ENCODE results near the gene RASSF7.

The RASSF7 gene

DNA sequence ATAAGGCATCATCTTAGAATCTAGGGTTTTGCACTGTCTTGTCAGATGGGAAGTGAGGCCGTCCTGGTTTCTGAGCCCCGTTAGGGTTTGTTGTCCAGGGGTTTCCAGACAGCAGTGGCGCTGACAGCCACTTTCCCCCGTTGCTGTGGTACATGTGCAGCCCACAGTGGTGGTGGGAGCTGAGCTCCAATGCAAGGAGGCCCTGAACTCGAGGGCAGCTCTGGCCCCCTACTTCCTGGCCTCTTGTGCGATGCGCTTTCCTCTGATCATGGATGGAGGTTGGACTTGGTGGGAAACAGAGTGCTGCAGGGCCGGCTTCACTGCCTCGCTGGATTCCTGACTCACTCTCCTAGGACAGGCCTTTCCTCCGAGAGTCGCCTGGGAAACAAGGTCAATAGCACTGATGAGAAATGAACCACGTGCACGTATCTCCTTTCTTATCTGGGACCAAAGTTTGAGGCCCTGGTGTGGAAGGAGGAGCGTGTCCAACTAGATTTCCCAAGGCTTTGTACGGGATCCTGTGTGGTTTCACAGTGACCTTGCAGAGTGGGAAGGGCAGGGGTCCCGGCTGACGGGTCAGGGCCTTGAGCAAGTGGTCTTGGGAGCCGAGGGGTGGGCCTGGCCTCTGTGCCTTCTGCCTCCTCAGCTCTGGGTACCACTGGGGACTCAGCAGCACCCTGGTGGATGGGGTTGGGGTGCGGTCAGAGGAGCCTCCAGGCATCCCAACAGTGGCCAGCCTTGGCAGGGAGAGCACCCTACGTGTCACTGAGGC lies 19.2 kb downstream of the RASSF7 start:
- DNase-seq (ENCODE audit: extremely low read depth in 1 of 2, low read depth in 1 of 2) = no peak

DNA sequence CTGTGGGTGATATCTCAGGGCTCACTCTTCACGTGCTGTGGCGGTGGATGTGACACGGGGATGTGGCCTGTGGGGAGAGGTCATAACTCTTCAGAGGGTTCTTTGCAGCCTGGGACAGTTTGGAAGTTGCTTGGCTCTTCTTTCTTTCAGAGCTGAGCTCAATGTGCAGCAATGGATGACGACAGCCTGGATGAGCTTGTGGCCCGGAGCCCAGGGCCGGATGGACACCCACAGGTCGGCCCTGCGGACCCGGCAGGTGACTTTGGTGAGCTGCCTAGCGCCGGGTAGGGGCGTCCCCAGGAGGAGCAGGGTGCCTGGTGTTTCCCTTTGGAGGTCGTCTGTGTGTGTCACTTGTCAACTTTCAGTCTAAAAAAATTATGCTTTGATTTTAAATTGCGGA lies 20.6 kb downstream of the RASSF7 start:
- no peak for DNase-seq (ENCODE audit: extremely low read depth in 1 of 2, low read depth in 1 of 2)

DNA sequence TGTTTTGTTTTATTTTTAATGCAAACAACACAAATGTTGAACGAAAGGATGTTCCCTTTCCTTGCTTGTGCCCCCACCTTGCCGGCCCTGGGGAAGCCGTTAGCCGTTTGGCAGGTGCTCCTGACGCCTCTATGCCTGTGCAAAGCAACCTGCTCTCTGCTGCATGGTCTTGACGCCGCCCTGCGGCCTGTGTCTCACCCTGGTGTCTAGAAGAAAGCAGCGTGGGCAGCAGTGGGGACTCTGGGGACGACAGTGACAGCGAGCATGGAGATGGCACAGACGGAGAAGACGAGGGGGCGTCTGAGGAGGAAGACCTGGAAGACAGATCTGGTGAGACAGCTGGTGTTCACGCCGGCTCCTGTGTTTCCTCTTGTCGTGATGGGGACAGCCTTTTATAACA lies 21.0 kb downstream of the RASSF7 start:
- DNase-seq (ENCODE audit: extremely low read depth in 1 of 2, low read depth in 1 of 2) = no peak

DNA sequence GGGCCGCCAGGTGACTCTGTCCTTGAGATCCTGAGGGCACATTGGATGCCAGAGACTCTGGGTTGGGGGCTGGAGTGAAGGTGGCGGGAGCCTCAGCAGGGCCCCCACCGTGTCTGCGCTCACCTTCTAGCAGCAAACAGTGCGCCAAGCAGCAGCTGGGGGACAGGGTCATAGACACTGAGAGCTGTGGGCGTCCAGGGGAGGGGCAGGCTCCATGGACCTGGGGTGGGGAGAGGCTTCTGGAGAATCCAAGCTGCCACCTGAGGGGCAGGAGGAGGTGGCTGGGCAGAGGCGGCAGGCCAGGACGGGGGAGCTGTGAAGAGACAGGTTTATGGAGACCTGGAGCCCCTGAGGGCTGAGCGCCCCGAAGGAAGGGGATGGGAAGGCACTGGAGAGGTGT lies 23.5 kb downstream of the RASSF7 start:
- DNase-seq (ENCODE audit: extremely low read depth in 1 of 2, low read depth in 1 of 2) = no peak

DNA sequence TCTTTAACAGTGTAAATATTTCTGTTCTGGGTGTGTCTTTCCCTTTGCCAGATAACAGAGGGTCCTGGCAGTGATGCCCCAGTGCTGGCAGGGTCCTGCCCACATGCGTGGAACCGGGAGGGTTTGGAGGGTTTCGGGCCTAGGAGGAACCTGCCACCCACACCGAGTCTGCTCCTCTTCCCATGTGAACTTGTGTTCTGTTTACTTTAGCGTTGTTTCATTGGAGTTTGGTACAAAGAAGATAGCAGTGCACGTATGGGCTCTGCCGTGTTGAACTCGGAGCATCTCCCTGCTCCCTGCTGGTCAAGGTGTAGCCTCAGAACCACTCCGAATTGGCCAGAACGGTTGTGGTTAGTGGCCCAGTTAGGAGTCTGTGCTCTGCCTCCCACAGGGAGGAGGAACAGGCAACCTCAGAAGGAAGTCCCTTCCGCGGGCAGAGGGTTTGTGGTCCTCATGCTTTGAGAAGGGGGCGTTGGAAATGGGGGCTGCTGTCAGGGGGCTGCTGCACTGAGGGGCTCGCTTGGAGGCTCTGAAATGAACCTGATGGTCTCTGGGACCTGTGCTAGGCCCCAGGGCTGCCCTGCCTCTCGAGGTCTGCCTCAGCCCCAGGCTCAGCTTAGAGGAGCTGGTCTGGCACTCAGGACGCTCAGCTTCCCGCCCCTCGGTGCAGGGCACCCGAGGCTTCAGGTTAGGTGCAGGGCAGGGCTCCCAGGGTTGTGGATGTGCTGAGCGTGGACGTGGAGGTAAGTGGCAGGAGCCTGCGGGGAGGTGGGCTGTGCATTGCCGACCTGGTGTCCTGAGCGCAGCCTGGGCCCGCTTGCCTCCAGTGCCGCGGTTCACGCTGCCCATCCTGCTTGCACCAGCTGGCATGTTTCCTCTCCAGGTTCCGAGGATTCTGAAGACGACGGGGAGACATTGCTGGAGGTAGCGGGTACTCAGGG lies 25.9 kb downstream of the RASSF7 start:
- DNase-seq (ENCODE audit: extremely low read depth in 1 of 2, low read depth in 1 of 2) = no peak

DNA sequence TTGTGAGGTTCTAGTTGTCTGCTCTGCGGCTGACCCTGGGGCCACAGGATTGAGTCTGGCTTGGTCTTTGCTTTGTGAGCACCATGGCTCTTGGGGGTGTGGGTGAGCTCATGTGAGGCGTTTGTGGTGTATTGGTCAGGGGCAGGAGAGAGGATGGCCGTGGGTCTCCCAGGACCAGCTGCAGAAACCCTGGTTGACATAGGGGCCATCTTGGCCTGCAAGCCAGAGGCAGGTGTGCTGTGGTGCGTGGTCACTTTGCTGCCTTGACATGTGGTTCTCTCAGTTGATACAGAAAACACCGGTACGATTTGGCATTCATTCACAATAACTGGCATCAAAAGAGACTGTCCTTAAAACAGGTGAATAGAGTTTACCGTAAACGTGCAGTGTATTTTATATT lies 26.8 kb downstream of the RASSF7 start:
- no peak for DNase-seq (ENCODE audit: extremely low read depth in 1 of 2, low read depth in 1 of 2)

DNA sequence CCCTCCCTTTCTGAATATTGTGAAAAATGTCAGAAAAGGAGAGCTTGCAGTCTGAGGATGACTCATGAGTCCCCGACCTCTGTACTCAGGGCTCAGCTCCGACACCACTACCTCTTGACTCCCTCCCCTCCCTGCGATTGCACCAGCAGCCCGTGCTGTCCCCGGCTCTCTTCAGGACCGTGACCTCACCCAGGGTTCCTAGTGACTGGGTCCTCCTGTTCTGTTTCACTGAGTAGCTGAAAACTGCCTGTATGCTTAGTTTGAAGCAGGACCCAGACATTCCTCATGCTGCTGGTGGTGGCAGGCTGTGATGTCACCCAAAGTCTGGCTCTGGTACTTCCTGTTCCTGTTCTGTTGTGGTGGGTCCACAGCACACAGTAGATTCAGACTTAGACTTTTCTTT lies 27.2 kb downstream of the RASSF7 start:
- DNase-seq (ENCODE audit: extremely low read depth in 1 of 2, low read depth in 1 of 2) = peak; percentile 34 to 84

DNA sequence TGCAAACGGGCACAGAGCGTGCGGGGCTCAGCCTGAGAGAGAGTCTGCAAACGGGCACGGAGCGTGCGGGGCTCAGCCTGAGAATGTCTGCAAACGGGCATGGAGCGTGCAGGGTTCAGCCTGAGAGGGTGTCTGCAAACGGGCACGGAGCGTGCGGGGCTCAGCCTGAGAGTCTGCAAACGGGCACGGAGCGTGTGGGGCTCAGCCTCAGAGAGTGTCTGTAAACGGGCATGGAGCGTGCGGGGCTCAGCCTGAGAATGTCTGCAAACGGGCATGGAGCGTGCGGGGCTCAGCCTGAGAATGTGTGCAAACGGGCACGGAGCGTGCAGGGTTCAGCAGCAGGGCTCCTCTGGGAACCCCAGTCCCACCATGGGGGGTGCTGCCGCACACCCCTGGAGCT lies 29.0 kb downstream of the RASSF7 start:
- DNase-seq (ENCODE audit: extremely low read depth in 1 of 2, low read depth in 1 of 2) = no peak

DNA sequence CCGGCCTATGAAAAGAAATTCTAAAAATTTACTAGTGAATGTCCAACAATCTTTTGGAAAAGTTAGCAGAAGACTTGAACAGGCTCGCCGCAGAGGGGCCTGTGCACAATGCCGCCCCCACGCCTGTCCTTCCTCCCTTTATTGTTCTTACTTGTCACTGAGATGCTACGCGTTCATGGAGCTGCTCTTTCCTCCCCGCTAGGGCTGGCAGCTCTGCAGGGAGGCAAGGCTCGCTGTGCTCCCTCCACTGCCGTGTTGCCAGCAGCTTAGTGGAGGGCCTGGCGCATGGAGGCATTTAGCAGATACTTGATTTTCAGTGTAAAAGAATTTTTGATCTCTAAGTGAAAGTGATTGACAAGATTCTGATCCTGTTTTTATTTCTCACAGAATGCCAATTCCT lies 30.2 kb downstream of the RASSF7 start:
- no peak for DNase-seq (ENCODE audit: extremely low read depth in 1 of 2, low read depth in 1 of 2)

DNA sequence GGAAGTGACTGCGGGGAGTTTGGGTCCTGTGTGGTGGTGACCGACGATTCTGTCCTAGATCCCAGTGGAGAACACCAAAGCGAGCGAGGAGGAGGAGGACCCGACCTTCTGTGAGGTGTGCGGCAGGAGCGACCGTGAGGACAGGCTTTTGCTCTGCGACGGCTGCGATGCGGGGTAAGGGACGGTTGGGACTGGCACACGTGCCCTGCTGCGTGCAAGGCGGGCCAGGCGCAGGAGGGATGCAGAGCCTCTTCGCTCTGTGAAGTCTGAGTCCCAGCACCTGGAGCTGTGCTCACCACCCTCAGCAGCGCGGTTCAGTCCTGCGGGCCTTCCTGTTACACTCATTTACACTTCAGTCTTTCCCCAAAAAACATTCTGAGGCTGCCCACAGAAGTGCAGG lies 31.7 kb downstream of the RASSF7 start:
- no peak for DNase-seq (ENCODE audit: extremely low read depth in 1 of 2, low read depth in 1 of 2)

DNA sequence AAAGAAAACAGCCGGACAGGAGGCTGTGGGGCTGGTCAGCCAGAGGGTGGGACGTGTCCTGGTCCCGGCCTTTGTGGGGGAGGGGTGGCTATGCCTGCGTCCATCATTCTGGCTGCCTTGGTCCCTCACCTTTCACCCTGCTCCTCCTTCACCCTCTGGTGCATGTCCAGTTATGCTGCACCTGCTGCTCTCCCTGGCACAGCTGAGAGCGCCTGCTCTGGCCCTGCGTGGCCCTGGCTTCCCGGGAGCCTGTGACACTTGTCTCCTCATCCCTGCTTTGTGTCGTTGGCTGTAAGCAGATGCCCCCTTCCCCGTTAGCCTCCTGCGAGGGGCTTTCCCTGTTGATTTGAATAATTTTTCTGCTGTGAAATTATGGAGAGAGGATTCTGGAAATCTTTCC lies 32.1 kb downstream of the RASSF7 start:
- DNase-seq (ENCODE audit: extremely low read depth in 1 of 2, low read depth in 1 of 2) = no peak

DNA sequence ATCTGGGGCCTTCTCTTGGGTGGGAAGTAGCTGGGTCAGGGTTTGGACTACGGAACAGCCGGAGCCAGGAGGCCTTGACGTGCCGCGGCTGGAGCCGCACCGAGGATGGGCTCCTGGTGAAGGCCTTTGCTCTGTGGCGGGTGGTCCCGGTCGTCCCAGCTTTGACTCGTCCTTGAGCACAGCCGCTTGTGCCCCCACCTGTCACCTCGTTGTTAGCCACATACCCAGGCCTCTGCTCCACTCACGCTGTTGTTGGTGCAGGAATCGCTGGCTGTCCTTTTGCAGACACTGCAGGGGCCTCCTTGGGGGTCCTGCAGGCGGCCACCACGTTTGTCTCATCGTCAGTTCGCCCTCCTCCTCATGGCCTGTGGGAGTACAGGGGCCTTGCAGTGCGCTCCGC lies 32.6 kb downstream of the RASSF7 start:
- DNase-seq (ENCODE audit: extremely low read depth in 1 of 2, low read depth in 1 of 2) = no peak

DNA sequence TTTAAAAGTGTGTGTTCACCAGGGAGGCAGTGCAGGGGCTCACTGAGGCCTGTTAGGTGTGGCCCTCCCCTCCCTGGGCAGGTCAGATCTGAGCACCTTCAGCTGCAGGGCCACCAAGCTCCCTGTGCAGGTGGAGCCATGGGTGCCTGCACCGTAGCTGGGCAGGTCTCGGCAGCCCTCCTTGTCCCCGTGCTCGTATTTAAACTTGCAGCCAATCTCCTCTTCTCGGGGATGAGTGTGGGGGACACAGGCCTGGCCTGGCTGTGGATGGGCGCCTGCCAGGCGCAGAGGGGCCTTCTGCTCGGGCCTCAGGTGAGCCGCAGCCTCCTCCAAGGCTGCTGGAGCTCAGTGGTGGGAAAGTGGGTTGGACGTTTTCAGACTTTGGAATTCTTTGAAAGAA lies 34.6 kb downstream of the RASSF7 start:
- no peak for DNase-seq (ENCODE audit: extremely low read depth in 1 of 2, low read depth in 1 of 2)

DNA sequence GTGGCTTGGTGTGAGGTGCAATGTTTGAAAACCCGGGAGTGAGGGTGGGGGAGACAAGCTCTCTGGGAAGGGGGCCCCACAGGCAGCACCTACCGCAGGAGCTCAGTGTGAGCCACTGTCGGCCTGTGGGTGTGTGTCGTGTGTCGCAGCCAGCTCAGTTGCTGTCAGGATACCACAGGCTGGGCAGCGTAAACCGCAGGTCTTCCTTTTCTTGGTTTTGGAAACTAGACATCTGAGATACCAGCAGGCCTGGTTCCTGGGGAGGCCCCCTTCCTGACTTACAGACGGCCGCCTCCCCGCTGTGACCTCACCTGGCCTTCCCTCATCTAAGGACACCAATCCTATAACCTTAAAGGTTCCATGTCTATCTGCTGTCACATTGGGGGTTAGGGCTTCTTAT lies 35.6 kb downstream of the RASSF7 start:
- no peak for DNase-seq (ENCODE audit: extremely low read depth in 1 of 2, low read depth in 1 of 2)

DNA sequence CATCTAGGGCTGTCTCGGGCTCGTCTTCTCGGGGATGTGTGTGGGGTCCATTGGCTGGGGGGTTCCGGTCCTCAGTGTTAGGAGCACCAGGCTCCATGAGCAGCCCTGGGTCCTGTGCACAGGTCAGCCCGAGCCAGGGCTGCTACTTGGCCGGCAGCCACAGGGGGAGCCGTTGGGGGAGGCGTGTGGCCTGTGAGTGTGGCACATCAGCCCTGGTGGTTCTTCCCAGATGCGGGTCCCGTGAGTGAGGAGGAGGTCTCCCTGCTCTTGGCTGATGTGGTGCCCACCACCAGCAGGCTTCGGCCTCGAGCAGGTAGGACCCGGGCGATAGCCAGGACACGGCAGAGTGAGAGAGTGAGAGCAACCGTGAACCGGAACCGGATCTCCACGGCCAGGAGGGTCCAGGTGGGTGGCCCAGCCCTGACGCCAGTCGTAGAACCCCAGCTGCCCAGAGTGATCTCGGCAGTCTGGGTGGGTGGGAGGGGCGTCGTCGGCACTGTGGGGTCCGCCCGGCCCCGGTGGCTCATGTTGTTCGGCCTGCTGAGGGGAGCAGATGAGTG lies 36.5 kb downstream of the RASSF7 start:
- DNase-seq (ENCODE audit: extremely low read depth in 1 of 2, low read depth in 1 of 2) = no peak

DNA sequence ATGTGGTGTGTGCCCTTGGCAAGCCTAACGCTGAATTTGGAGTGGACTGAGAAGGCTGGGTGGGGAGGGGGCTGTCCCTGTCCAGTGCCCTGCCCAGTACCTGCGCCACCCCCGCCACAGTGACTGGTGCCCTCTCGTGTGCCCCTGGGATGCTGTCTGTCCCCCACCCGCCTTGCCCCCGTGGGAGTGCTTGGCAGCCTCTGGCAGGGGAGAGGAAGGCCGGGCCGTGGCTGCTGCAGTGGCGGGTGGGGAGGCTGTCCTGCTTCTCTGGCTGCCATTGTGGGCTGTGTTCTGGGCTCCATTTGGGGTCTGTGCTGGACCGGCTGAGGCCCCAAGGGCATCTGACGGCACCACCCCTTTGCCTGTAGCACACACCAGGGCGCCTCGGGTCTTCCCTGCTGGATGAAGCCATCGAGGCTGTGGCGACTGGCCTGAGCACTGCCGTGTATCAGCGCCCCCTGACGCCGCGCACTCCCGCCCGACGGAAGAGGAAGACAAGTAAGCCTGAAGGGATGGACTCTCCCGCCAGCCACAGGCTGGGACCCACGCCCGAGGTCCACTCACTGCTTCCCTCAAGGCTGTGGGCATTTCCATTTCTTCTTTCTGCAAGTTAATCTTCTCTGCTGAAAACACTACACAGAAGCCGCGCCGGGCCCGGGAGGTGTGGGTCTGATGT lies 37.4 kb downstream of the RASSF7 start:
- no peak for DNase-seq (ENCODE audit: extremely low read depth in 1 of 2, low read depth in 1 of 2)

DNA sequence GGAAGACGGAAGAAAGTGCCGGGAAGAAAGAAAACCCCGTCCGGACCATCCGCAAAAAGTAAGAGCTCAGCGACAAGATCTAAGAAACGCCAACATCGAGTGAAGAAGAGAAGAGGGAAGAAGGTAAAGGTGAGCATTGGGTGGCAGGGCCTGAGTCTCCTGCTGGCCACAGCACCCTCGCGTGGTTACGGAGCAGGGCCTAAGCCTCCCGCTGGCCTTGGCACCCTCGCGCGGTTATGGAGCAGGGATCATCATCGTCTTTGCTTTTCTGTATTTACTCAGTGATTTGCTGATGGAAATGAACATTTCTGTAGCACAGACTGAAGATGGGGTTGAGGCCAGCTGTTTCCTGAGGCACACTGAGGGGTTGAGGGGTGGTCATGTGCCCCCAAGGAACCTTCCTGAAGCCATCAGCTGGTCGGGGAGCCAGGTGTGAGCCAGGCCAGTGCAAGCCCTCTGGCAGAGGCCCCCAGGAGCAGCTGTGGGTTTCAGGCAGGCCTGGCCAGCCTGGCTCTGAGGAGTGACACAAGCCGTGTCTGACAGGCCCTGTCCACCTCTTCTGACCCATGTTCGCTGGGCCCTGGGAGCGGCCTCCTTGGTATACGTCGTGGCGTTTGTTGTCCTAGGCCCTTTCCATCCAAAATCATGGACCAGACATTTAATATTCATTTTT lies 40.9 kb downstream of the RASSF7 start:
- no peak for DNase-seq (ENCODE audit: extremely low read depth in 1 of 2, low read depth in 1 of 2)

DNA sequence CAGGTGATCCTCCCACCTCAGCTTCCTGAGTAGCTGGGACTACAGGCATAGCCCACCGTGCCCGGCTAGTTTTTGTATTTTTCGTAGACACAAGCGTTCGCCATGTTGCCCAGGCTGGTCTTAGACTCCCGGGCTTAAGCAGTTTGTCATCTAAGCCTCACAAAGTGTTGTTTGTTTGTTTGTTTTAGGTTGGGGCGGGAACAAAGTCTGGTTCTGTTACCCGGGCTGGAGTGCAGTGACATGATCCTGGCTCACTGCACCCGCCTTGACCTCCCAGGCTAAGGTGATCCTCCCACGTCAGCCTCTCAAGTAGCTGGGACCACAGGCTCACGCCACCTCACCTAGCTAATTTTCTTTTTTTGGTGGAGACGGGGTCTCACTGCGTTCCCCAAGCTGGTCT lies 42.4 kb downstream of the RASSF7 start:
- DNase-seq (ENCODE audit: extremely low read depth in 1 of 2, low read depth in 1 of 2) = no peak

DNA sequence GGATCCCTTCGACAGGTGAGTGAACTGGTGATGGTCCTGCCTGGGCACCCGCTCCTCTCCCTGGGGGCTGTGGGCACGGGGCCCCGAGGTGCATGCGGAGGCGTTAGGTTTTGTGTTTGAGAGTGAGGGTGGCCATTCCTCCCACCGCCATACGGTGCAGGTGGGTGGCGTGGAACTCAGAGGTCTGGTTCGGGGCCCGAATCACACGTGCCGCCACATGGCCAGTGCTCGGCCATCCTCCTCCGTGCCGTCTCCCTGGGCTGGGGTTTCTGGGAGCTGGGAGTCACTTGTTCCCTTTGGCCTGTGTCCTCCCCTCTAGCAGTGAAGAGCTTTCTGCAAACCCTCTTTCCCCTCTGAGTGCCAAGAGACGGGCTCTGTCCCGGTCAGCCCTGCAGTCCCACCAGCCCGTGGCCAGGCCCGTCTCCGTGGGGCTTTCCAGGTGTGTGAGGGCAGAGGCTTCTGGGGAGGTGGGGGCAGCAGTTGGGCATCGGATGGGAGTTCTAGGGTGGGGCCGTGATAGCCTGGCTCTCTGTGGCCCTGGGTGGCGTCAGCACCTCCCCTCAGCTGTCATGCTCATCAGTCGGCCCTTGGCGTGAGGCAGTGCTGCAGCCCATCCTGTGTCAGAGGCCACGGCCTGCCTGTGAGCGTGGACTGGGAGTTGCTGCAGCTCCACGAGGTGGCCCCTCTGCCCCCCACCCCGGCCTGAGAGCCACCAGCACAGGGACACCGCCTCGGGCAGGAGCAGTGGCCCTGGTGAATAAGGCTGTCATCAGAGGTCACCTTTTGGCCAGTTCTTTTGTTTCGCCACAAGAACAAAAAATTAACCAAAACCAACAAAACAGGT lies 44.7 kb downstream of the RASSF7 start:
- no peak for DNase-seq (ENCODE audit: extremely low read depth in 1 of 2, low read depth in 1 of 2)

DNA sequence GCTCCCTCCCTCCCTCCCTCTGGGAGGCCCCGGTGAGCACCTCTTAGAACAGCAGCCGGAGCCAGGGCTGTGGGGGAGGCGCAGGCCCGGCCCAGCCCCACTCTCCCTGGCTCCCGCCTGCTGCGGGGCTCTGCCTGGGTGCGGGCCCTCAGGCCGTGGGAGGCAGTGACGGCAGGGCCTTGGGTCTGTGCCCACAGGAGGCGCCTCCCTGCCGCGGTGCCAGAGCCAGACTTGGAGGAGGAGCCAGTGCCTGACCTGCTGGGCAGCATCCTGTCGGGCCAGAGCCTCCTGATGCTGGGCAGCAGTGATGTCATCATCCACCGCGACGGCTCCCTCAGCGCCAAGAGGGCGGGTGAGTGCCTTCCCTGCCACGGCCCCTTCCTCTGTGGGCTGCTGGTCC lies 45.5 kb downstream of the RASSF7 start:
- DNase-seq (ENCODE audit: extremely low read depth in 1 of 2, low read depth in 1 of 2) = no peak

Data from activated CD8-positive, alpha-beta memory T cell treated with anti-CD3 and anti-CD28 coated beads for 1 hour (primary cell).